IPS-15b (cell line): ENCODE results near the gene CMTM1.

Experiments used
- H3K27me3 ChIP-seq: one replicate; pipeline ENCODE4 v1.6.1; 2013; ENCODE audit warnings: low read length; ENCODE audit not compliant: control insufficient read depth, insufficient read depth
- H3K36me3 ChIP-seq: one replicate; pipeline ENCODE4 v1.6.1; 2013; ENCODE audit warnings: low read length; ENCODE audit not compliant: control insufficient read depth, insufficient read depth
- H3K4me1 ChIP-seq: one replicate; pipeline ENCODE4 v1.6.1; 2013; ENCODE audit warnings: mild to moderate bottlenecking, low read length; ENCODE audit not compliant: control insufficient read depth, insufficient read depth
- H3K4me3 ChIP-seq: one replicate; pipeline ENCODE4 v1.5.1; 2013; ENCODE audit warnings: low read depth, low read length
- H3K9ac ChIP-seq: one replicate; pipeline ENCODE4 v1.6.1; 2013; ENCODE audit warnings: low read depth, mild to moderate bottlenecking, low read length
- H3K9me3 ChIP-seq: one replicate; pipeline ENCODE4 v1.6.1; 2013; ENCODE audit warnings: mild to moderate bottlenecking, low read length; ENCODE audit not compliant: control insufficient read depth, insufficient read depth

The CMTM1 gene

DNA sequence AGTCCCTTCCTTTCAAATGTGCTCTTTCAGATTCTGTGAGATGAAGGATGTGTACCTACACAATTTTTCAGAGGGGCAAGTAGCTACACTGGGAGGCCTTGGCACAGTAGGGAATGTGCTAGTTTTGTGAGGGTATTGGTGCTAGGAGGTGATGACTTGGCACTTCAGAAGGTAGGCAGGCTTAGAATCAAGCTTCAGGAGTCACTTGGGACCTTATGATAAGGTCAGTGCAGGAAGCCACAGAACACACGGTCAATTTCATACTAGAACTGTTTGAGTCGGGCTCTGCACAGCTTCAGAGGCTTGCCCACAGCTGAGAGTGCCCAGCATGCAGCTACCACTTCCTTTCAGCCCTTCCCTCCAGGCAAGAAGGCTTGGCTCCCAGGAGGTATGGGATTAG, 6.1 kb downstream of the CMTM1 start:
- Histone ChIP-seq H3K9ac (no peak overlapping the region), H3K9me3 (no peaks in the 10 kb centered on the region), H3K27me3 (peaks cover 11% of the 10 kb centered on the region), H3K36me3 (no peaks in the 10 kb centered on the region), H3K4me1 (no peaks in the 10 kb centered on the region), H3K4me3 (no peak overlapping the region)

GRCh38 chr16:66574081-66574480, 7.8 kb downstream of the CMTM1 start:
- H3K4me3 ChIP-seq: no peak overlapping the region
- peaks cover 29% of the 10 kb centered on the region for H3K27me3 ChIP-seq
- H3K9me3 ChIP-seq: no peaks in the 10 kb centered on the region
- no peak overlapping the region for H3K9ac ChIP-seq
- no peaks in the 10 kb centered on the region for H3K4me1 ChIP-seq
- no peaks in the 10 kb centered on the region for H3K36me3 ChIP-seq

DNA sequence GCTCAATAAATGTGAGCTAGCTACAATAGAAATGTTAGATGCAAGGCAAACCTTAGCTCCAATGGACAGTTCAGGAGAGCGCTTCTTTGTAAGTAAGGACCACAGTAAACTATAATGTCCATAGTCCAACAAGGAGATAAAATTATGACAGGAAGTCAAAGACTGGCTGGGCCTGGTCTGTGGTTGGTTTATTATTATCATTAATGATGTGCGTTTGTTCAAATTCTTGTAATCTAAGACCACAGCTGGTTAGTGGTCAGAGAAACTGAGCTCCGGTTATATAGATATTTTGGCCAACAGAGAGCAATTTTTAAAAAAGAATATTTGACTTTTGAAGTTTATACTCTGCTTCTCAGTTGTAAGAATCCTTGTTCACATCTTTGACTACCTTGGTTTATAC, 8.3 kb downstream of the CMTM1 start:
- Histone ChIP-seq H3K4me3 (no peak overlapping the region), H3K4me1 (no peaks in the 10 kb centered on the region), H3K36me3 (no peaks in the 10 kb centered on the region), H3K27me3 (peaks cover 33% of the 10 kb centered on the region), H3K9ac (no peak overlapping the region), H3K9me3 (no peaks in the 10 kb centered on the region)

DNA sequence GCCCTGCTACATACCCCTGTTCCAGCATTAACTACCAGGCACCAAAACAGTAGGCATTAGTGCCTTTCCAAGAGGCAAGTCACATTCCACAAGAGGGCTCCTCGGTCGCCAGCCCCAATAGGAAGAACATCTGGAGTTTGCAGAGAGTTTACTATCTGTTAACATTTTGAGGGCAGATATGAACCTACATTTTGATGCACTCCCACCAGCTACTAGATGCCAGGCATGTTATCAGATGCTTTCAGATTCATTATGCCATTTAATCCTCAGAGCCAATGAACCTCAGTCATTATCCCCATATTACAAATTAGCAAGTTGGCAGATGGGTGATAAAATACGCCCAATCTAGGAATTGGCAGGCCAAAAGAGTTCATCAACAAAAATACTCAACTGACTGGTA, 8.8 kb downstream of the CMTM1 start:
- Histone ChIP-seq H3K4me1 (no peaks in the 10 kb centered on the region), H3K9me3 (no peaks in the 10 kb centered on the region), H3K27me3 (peaks cover 38% of the 10 kb centered on the region), H3K9ac (no peak overlapping the region), H3K4me3 (no peak overlapping the region), H3K36me3 (no peaks in the 10 kb centered on the region)

DNA sequence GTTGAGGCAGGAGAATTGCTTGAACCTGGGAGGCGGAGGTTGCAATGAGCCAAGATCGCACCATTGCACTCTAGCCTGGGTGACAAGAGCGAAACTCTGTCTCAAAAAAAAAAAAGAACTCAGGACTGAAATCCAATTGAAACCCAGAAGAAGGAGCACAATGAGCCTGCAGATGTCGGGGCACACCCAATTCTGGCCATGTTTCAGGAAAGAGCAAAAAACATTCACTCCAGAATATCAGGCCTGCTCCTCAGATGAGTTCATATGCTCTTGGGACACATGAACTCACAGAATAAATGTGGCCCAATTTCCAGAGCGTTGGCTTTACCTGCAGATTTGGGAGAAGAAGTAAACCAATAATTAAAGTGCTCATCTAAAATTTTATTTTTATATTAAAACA, 10.1 kb downstream of the CMTM1 start:
- Histone ChIP-seq H3K9ac (no peak overlapping the region), H3K4me1 (peaks cover 8% of the 10 kb centered on the region), H3K27me3 (peaks cover 46% of the 10 kb centered on the region)

DNA sequence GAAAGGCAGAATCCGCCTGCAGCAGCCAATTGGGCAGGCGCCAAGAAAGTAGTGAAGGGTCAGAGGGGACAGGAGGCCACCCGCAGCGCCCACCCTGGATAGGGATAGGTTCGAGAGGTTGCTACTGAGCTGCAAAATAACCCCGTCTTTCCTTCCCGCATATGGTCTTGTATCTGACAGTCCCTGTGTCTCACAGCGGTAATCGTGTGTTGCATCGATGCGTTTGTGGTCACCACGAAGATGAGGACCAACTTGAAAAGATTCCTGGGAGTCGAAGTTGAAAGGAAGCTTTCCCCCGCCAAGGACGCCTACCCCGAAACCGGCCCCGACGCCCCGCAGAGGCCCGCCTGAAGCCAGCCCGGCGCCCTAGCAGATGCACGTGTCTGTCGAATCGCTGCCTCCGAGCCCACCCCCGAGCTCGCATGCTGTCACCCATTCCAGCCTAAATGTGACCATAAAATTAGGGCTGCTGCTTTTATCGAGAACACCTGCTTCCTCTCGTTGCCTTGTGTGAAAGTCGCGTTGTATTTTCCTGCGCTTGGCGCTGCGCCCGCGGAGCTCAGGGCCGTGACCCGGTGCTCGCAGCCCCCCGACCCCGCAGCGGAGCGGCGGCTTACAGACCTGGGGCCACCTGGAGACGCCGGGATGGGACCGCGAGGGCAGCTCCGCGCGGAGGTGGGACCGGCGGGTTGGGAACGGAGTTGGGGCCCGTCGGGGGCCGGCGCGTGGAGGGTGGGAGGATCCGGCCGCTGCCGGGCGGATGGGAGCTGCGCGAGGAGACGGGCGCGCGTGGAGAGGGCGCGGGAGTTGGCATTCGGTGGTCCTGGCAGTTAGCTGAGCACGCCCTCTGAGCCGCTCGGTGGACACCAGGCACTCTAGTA, 12.7 kb downstream of the CMTM1 start, which contains the start of gene CMTM2:
Gene CMTM2 (plus strand): TSS at position 813 of the 881 bp plus-strand sequence. CDS start 145 bp downstream, outside the sequence.
- Histone ChIP-seq H3K4me1 (peaks cover 8% of the 10 kb centered on the region), H3K27me3 (peaks cover 51% of the 10 kb centered on the region), H3K4me3 (peak within 1 kb of the TSS; percentile 50), H3K9me3 (no peaks in the 10 kb centered on the region), H3K9ac (no peak within 1 kb of the TSS), H3K36me3 (no peaks in the 10 kb centered on the region)

More for the DNA sequence above, 10.1 kb downstream of the CMTM1 start:
- H3K4me3 ChIP-seq: no peak overlapping the region
- no peaks in the 10 kb centered on the region for H3K9me3 ChIP-seq
- no peaks in the 10 kb centered on the region for H3K36me3 ChIP-seq

GRCh38 chr16:66580605-66581209, 14.5 kb downstream of the CMTM1 start:
- H3K4me1 ChIP-seq: peaks cover 8% of the 10 kb centered on the region
- H3K36me3 ChIP-seq: no peaks in the 10 kb centered on the region
- H3K4me3 ChIP-seq: no peak overlapping the region
- peaks cover 47% of the 10 kb centered on the region for H3K27me3 ChIP-seq
- H3K9ac ChIP-seq: no peak overlapping the region
- H3K9me3 ChIP-seq: no peaks in the 10 kb centered on the region

- no peak overlapping the region for H3K9ac ChIP-seq
- no peaks in the 10 kb centered on the region for H3K9me3 ChIP-seq
- H3K4me3 ChIP-seq: no peak overlapping the region
- H3K27me3 ChIP-seq: peaks cover 47% of the 10 kb centered on the region
- no peaks in the 10 kb centered on the region for H3K36me3 ChIP-seq
- H3K4me1 ChIP-seq: peaks cover 8% of the 10 kb centered on the region
Observed at GRCh38 chr16:66581246-66581952, 15.2 kb downstream of the CMTM1 start.

- H3K36me3 ChIP-seq: no peaks in the 10 kb centered on the region
- H3K4me1 ChIP-seq: peaks cover 5% of the 10 kb centered on the region
- peaks cover 7% of the 10 kb centered on the region for H3K27me3 ChIP-seq
- H3K9ac ChIP-seq: no peak overlapping the region
- H3K4me3 ChIP-seq: no peak overlapping the region
- no peaks in the 10 kb centered on the region for H3K9me3 ChIP-seq
Observed at GRCh38 chr16:66585481-66586239, 19.4 kb downstream of the CMTM1 start.

DNA sequence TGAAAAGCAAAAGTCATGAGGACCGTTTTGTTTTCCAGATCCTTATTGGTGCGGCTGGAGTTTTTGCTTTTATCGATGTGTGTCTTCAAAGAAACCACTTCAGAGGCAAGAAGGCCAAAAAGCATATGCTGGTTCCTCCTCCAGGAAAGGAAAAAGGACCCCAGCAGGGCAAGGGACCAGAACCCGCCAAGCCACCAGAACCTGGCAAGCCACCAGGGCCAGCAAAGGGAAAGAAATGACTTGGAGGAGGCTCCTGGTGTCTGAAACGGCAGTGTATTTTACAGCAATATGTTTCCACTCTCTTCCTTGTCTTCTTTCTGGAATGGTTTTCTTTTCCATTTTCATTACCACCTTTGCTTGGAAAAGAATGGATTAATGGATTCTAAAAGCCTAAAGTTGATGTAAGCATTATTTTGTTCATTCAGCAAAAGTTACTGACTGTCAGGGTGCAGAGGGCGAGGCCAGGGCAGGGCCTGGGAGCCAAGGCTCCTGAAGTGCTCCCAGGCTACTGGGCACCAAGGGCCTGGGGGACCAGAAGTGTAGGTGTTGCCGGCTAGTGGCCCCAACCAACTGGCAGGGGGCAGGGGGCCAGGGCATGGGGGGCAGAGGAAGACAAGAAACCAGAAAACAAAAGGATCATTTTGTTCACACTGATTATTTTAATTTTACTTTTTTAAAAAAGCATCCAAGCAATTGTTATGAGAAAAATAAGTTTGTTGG, 21.8 kb downstream of the CMTM1 start:
- Histone ChIP-seq H3K4me1 (no peaks in the 10 kb centered on the region), H3K9me3 (no peaks in the 10 kb centered on the region), H3K9ac (no peak overlapping the region), H3K36me3 (no peaks in the 10 kb centered on the region), H3K27me3 (no peaks in the 10 kb centered on the region), H3K4me3 (no peak overlapping the region)
